ENCODE data around the gene CTSA.

CTSA gene

GRCh38 chr20:45934586-45935415 is 43.7 kb downstream of the CTSA start, which contains the start of gene PCIF1:
Gene PCIF1, plus strand, starts transcription at chr20:45934683. Its CDS starts 4,317 bp downstream, at chr20:45939000.
- peak; percentile 98 for DNase-seq (ENCODE audit: low read depth)
- H3K4me3 ChIP-seq (ENCODE audit: low read depth, low read length), result peak within 1 kb of the TSS; percentile 82
- TF ChIP-seq CTCF (IDR thresholded peaks at IDR 0.05; ENCODE audit: insufficient read depth, low read depth, low read length, missing control alignments), result no peak

GRCh38 chr20:45935416-45936046 is 44.4 kb downstream of the CTSA start:
- TF ChIP-seq CTCF (IDR thresholded peaks at IDR 0.05; ENCODE audit: insufficient read depth, low read depth, low read length, missing control alignments), result no peak
- H3K4me3 ChIP-seq (ENCODE audit: low read depth, low read length), result peak overlapping the region; percentile 66
- no peak for DNase-seq (ENCODE audit: low read depth)

- H3K4me3 ChIP-seq (ENCODE audit: low read depth, low read length), result no peak overlapping the region
- TF ChIP-seq CTCF (IDR thresholded peaks at IDR 0.05; ENCODE audit: insufficient read depth, low read depth, low read length, missing control alignments), result no peak
- DNase-seq (ENCODE audit: low read depth), result no peak
Observed at GRCh38 chr20:45937765-45938164, 46.6 kb downstream of the CTSA start.

GRCh38 chr20:45938727-45939438 is 47.7 kb downstream of the CTSA start:
- no peak overlapping the region for H3K4me3 ChIP-seq (ENCODE audit: low read depth, low read length)
- no peak for DNase-seq (ENCODE audit: low read depth)
- no peak for TF ChIP-seq CTCF (IDR thresholded peaks at IDR 0.05; ENCODE audit: insufficient read depth, low read depth, low read length, missing control alignments)

- H3K4me3 ChIP-seq (ENCODE audit: low read depth, low read length), result no peak overlapping the region
- no peak for TF ChIP-seq CTCF (IDR thresholded peaks at IDR 0.05; ENCODE audit: insufficient read depth, low read depth, low read length, missing control alignments)
- DNase-seq (ENCODE audit: low read depth), result no peak
Observed at GRCh38 chr20:45940053-45940452, 48.9 kb downstream of the CTSA start.

GRCh38 chr20:45940469-45940868 is 49.3 kb downstream of the CTSA start:
- no peak for DNase-seq (ENCODE audit: low read depth)
- TF ChIP-seq CTCF (IDR thresholded peaks at IDR 0.05; ENCODE audit: insufficient read depth, low read depth, low read length, missing control alignments), result no peak
- no peak overlapping the region for H3K4me3 ChIP-seq (ENCODE audit: low read depth, low read length)
